ENCODE data around the gene HGFAC. TPM values are rescaled to one million over a fixed set of nuclear protein-coding genes. Genes with fewer than 3 reads are reported as not detected.

The HGFAC gene
- polyA plus RNA-seq, 4 donors, result 0.21 to 0.30 TPM; not detected in 2

DNA sequence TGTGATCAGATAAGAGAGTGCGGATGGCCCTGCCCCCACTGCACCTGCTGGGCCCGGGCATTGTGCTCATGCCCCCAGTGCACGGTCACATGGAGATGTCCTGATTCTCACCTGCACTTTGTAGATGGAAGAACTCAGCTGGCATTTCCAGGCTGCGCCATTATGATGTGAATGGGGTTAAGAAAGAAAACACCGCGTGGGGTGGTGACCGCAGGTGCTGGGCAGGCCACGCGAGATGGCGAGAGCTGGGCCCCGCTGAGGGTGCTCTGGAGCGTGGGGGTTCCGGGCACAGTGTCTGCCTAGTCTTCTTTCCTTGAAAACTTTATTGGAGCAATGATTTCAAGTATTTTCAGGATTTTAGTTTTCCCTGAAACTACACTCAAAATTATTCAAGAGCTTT, 17.8 kb upstream of the HGFAC start:
- 90 to 94% (median 93%) methylated on average over 13 of the region's 13 CpGs for WGBS, 3 donors
- DNase-seq (no peak), FAIRE-seq (no peak)
- peaks cover 0 to 79% (median 4%) of the 10 kb centered on the region in 3 donors for H3K36me3 ChIP-seq (ENCODE audit: control insufficient read depth in 3 of 3, insufficient read depth in 2 of 3, low read depth in 1 of 3, low read length in 3 of 3)
- H3K4me1 ChIP-seq (ENCODE audit: control insufficient read depth in 3 of 3, insufficient read depth in 2 of 3, low read depth in 1 of 3, low read length in 2 of 3), result no peaks in the 10 kb centered on the region
- no peaks in the 10 kb centered on the region for H3K27me3 ChIP-seq (ENCODE audit: control insufficient read depth in 3 of 3, insufficient read depth in 3 of 3, low read length in 3 of 3)
- H3K9me3 ChIP-seq (ENCODE audit: control insufficient read depth in 2 of 2, insufficient read depth in 1 of 2, low read depth in 1 of 2, low read length in 1 of 2), result no peaks in the 10 kb centered on the region
- no peak overlapping the region for H3K27ac ChIP-seq (ENCODE audit: low read depth in 1 of 3, low read length in 2 of 3)
- H3K4me3 ChIP-seq (ENCODE audit: low read depth in 1 of 3, low read length in 3 of 3), result no peak overlapping the region

- Histone ChIP-seq H3K27ac (ENCODE audit: low read depth in 1 of 3, low read length in 2 of 3) (no peak overlapping the region), H3K9me3 (ENCODE audit: control insufficient read depth in 2 of 2, insufficient read depth in 1 of 2, low read depth in 1 of 2, low read length in 1 of 2) (no peaks in the 10 kb centered on the region), H3K36me3 (ENCODE audit: control insufficient read depth in 3 of 3, insufficient read depth in 2 of 3, low read depth in 1 of 3, low read length in 3 of 3) (peaks cover 0 to 83% (median 4%) of the 10 kb centered on the region in 3 donors), H3K4me3 (ENCODE audit: low read depth in 1 of 3, low read length in 3 of 3) (no peak overlapping the region), H3K27me3 (ENCODE audit: control insufficient read depth in 3 of 3, insufficient read depth in 3 of 3, low read length in 3 of 3) (no peaks in the 10 kb centered on the region), H3K4me1 (ENCODE audit: control insufficient read depth in 3 of 3, insufficient read depth in 2 of 3, low read depth in 1 of 3, low read length in 2 of 3) (no peaks in the 10 kb centered on the region)
- DNase-seq (no peak), FAIRE-seq (no peak)
- WGBS, 3 donors, result 93 to 96% (median 93%) methylated on average over 20 of the region's 20 CpGs
These were observed 17.2 kb upstream of the HGFAC start for GRCh38 chr4:3424522-3425095.

DNA sequence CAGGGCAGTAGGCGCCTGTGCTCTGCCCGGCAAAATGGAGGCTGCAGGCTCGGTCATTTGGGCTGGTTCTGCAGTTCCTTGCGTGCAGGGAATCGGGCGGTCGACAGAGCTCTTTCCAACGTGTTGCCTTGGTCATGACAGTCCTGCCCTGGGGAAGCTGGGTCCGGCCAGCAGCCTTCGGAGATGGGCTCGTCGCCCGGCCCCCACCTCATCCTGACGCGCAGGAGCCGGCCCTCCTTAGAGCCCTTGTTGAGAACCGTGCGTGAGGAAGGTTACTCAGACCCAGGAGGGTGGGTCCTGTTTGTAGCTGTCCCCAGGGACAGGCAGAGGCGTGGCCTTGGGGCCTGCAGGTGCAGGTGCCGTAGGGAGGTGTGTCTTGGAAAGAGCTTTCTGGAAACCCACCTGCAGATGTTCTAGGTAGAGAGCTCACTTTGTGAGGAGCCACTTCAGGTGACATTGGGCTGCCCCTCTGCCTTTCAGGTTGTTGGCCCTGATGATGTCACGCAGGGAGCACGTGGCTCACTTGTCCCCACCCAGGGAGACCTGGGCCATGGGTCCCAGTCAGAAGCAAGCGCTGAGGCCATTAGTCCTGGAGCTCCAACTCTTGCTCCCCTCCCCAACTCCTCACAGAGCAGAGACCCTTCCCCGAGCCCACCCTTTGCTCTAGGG, 15.2 kb upstream of the HGFAC start:
- Histone ChIP-seq H3K9me3 (ENCODE audit: control insufficient read depth in 2 of 2, insufficient read depth in 1 of 2, low read depth in 1 of 2, low read length in 1 of 2) (no peaks in the 10 kb centered on the region), H3K27ac (ENCODE audit: low read depth in 1 of 3, low read length in 2 of 3) (no peak overlapping the region), H3K36me3 (ENCODE audit: control insufficient read depth in 3 of 3, insufficient read depth in 2 of 3, low read depth in 1 of 3, low read length in 3 of 3) (peaks cover 3 to 84% (median 3%) of the 10 kb centered on the region in 3 donors), H3K4me1 (ENCODE audit: control insufficient read depth in 3 of 3, insufficient read depth in 2 of 3, low read depth in 1 of 3, low read length in 2 of 3) (no peaks in the 10 kb centered on the region), H3K27me3 (ENCODE audit: control insufficient read depth in 3 of 3, insufficient read depth in 3 of 3, low read length in 3 of 3) (no peaks in the 10 kb centered on the region), H3K4me3 (ENCODE audit: low read depth in 1 of 3, low read length in 3 of 3) (no peak overlapping the region)
- FAIRE-seq, result no peak
- WGBS, 3 donors, result 79 to 85% (median 82%) methylated on average over 24 of the region's 24 CpGs
- DNase-seq, result no peak

GRCh38 chr4:3427134-3427476, 14.7 kb upstream of the HGFAC start:
- no peaks in the 10 kb centered on the region for H3K4me1 ChIP-seq (ENCODE audit: control insufficient read depth in 3 of 3, insufficient read depth in 2 of 3, low read depth in 1 of 3, low read length in 2 of 3)
- peaks cover 3 to 81% (median 3%) of the 10 kb centered on the region in 3 donors for H3K36me3 ChIP-seq (ENCODE audit: control insufficient read depth in 3 of 3, insufficient read depth in 2 of 3, low read depth in 1 of 3, low read length in 3 of 3)
- no peaks in the 10 kb centered on the region for H3K27me3 ChIP-seq (ENCODE audit: control insufficient read depth in 3 of 3, insufficient read depth in 3 of 3, low read length in 3 of 3)
- no peak overlapping the region for H3K4me3 ChIP-seq (ENCODE audit: low read depth in 1 of 3, low read length in 3 of 3)
- no peaks in the 10 kb centered on the region for H3K9me3 ChIP-seq (ENCODE audit: control insufficient read depth in 2 of 2, insufficient read depth in 1 of 2, low read depth in 1 of 2, low read length in 1 of 2)
- no peak overlapping the region for H3K27ac ChIP-seq (ENCODE audit: low read depth in 1 of 3, low read length in 2 of 3)
- FAIRE-seq (no peak), DNase-seq (no peak)
- WGBS, 3 donors, result 92 to 95% (median 93%) methylated on average over 9 of the region's 9 CpGs

DNA sequence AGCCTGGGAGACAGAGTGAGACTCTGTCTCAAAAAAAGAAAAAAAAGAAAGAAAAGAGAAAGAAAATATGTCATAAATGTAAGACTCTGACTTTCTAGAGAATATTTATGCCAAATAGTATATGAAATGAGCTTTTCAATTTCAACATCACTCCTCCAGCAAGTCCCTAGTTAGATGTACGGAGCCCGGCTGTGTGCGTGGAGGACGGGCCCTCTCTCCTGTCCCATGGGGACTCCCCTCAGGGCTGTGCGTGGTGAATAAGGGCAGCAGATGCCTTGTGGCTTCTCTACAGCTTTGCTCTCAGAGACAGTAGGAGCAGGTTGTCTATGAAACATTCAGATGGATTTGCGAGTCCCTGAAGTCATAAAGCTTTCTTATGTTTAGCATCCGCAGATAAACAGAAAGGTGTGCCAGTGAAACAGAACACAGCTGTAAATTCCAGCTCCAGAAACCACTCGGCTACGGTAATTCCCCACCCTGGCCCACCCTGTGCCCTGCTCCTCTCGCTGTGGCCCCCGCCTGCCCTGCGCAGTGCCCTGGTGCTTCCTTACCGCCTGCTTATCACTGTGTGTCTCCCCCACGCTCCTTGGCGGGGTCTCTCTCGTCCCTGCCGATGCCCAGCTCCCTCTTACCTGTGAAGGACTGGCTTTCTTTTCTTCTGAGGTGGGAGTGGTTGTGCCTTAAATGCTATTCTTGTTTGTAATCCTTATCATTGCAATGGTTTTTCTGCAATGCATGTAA, 13.9 kb upstream of the HGFAC start:
- Histone ChIP-seq H3K27ac (ENCODE audit: low read depth in 1 of 3, low read length in 2 of 3) (no peak overlapping the region), H3K4me3 (ENCODE audit: low read depth in 1 of 3, low read length in 3 of 3) (no peak overlapping the region), H3K9me3 (ENCODE audit: control insufficient read depth in 2 of 2, insufficient read depth in 1 of 2, low read depth in 1 of 2, low read length in 1 of 2) (no peaks in the 10 kb centered on the region), H3K27me3 (ENCODE audit: control insufficient read depth in 3 of 3, insufficient read depth in 3 of 3, low read length in 3 of 3) (no peaks in the 10 kb centered on the region), H3K4me1 (ENCODE audit: control insufficient read depth in 3 of 3, insufficient read depth in 2 of 3, low read depth in 1 of 3, low read length in 2 of 3) (no peaks in the 10 kb centered on the region), H3K36me3 (ENCODE audit: control insufficient read depth in 3 of 3, insufficient read depth in 2 of 3, low read depth in 1 of 3, low read length in 3 of 3) (peaks cover 3 to 80% (median 3%) of the 10 kb centered on the region in 3 donors)
- DNase-seq (no peak), FAIRE-seq (no peak)
- WGBS, 3 donors, result 89 to 92% (median 92%) methylated on average over 17 of the region's 17 CpGs

- no peak for DNase-seq
- WGBS, 3 donors, result 86 to 93% (median 90%) methylated on average over 12 of the region's 12 CpGs
- Histone ChIP-seq H3K9me3 (ENCODE audit: control insufficient read depth in 2 of 2, insufficient read depth in 1 of 2, low read depth in 1 of 2, low read length in 1 of 2) (no peaks in the 10 kb centered on the region), H3K27ac (ENCODE audit: low read depth in 1 of 3, low read length in 2 of 3) (no peak overlapping the region), H3K36me3 (ENCODE audit: control insufficient read depth in 3 of 3, insufficient read depth in 2 of 3, low read depth in 1 of 3, low read length in 3 of 3) (peaks cover 3 to 69% (median 3%) of the 10 kb centered on the region in 3 donors), H3K4me1 (ENCODE audit: control insufficient read depth in 3 of 3, insufficient read depth in 2 of 3, low read depth in 1 of 3, low read length in 2 of 3) (no peaks in the 10 kb centered on the region), H3K27me3 (ENCODE audit: control insufficient read depth in 3 of 3, insufficient read depth in 3 of 3, low read length in 3 of 3) (no peaks in the 10 kb centered on the region), H3K4me3 (ENCODE audit: low read depth in 1 of 3, low read length in 3 of 3) (no peak overlapping the region)
- no peak for FAIRE-seq
These were observed 12.1 kb upstream of the HGFAC start for GRCh38 chr4:3429651-3430050.

DNA sequence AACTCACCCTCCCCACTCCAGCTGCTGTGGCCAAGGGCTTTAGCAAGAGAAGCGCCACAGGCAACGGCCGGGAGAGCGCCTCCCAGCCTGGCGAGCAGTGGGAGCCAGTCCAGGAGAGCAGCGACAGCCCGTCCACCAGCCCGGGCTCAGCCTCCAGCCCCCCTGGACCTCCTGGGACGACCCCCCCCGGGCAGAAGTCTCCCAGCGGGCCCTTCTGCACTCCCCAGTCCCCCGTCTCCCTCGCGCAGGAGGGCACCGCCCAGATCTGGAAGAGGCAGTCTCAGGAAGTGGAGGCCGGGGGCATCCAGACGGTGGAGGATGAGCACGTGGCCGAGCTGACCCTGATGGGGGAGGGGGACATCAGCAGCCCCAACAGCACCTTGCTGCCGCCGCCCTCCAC, 11.2 kb upstream of the HGFAC start:
- Histone ChIP-seq H3K27ac (ENCODE audit: low read depth in 1 of 3, low read length in 2 of 3) (no peak overlapping the region), H3K27me3 (ENCODE audit: control insufficient read depth in 3 of 3, insufficient read depth in 3 of 3, low read length in 3 of 3) (no peaks in the 10 kb centered on the region), H3K4me1 (ENCODE audit: control insufficient read depth in 3 of 3, insufficient read depth in 2 of 3, low read depth in 1 of 3, low read length in 2 of 3) (no peaks in the 10 kb centered on the region), H3K36me3 (ENCODE audit: control insufficient read depth in 3 of 3, insufficient read depth in 2 of 3, low read depth in 1 of 3, low read length in 3 of 3) (peaks cover 3 to 62% (median 3%) of the 10 kb centered on the region in 3 donors), H3K9me3 (ENCODE audit: control insufficient read depth in 2 of 2, insufficient read depth in 1 of 2, low read depth in 1 of 2, low read length in 1 of 2) (no peaks in the 10 kb centered on the region), H3K4me3 (ENCODE audit: low read depth in 1 of 3, low read length in 3 of 3) (no peak overlapping the region)
- FAIRE-seq (no peak), DNase-seq (no peak)
- 80 to 83% (median 83%) methylated on average over 15 to 21 of the region's 21 CpGs for WGBS, 3 donors

GRCh38 chr4:3431446-3431993, 10.2 kb upstream of the HGFAC start:
- H3K9me3 ChIP-seq (ENCODE audit: control insufficient read depth in 2 of 2, insufficient read depth in 1 of 2, low read depth in 1 of 2, low read length in 1 of 2), result no peaks in the 10 kb centered on the region
- no peaks in the 10 kb centered on the region for H3K4me1 ChIP-seq (ENCODE audit: control insufficient read depth in 3 of 3, insufficient read depth in 2 of 3, low read depth in 1 of 3, low read length in 2 of 3)
- H3K27me3 ChIP-seq (ENCODE audit: control insufficient read depth in 3 of 3, insufficient read depth in 3 of 3, low read length in 3 of 3), result no peaks in the 10 kb centered on the region
- peaks cover 3 to 58% (median 3%) of the 10 kb centered on the region in 3 donors for H3K36me3 ChIP-seq (ENCODE audit: control insufficient read depth in 3 of 3, insufficient read depth in 2 of 3, low read depth in 1 of 3, low read length in 3 of 3)
- H3K27ac ChIP-seq (ENCODE audit: low read depth in 1 of 3, low read length in 2 of 3), result no peak overlapping the region
- no peak overlapping the region for H3K4me3 ChIP-seq (ENCODE audit: low read depth in 1 of 3, low read length in 3 of 3)
- WGBS, 3 donors, result 88 to 91% (median 90%) methylated on average over 28 of the region's 28 CpGs
- FAIRE-seq (no peak), DNase-seq (no peak)
